Body of pancreas (tissue), 4 donors: ENCODE data around the gene KLK7. TPM values are rescaled to one million over a fixed set of nuclear protein-coding genes. Genes with fewer than 3 reads are reported as not detected.

Experiments
- ATAC-seq: fragments of 150-250 bp; one replicate; pipeline ENCODE4 v1.9.1; 2016
- DNase-seq, 4 donors: peaks; one replicate each; pipeline ENCODE4 v3.0.0-alpha.2; 2019
- H3K27ac ChIP-seq, 4 donors: fragments of 200-600 bp; sonication (generic); 1 replicate in 3 of 4; 2 replicates in 1 of 4; pipeline versions ENCODE4 v1.5.1 to v1.6.1; 2016 to 2019; ENCODE audit warnings: mild to moderate bottlenecking in 1 of 4, mixed read lengths in 1 of 4, moderate library complexity in 1 of 4
- H3K27me3 ChIP-seq, 2 donors: fragments of 200-600 bp; sonication (generic); one replicate each; pipeline ENCODE4 v1.6.0; 2016; ENCODE audit warnings: mild to moderate bottlenecking in 1 of 2
- H3K36me3 ChIP-seq, 2 donors: fragments of 200-600 bp; sonication (generic); replicated peaks in 1 of 2; 2 replicates each; pipeline ENCODE4 v1.5.1; 2016; ENCODE audit warnings: low read depth in 2 of 2; ENCODE audit not compliant: insufficient read depth in 1 of 2
- H3K4me1 ChIP-seq: fragments of 200-600 bp; sonication (generic); one replicate; pipeline ENCODE4 v1.6.0; 2016
- H3K4me3 ChIP-seq, 2 donors: fragments of 200-600 bp; sonication (generic); 1 replicate in 1 of 2; 2 replicates in 1 of 2; pipeline ENCODE4 v1.5.1; 2016 to 2019
- H3K9me3 ChIP-seq, 3 donors: fragments of 200-600 bp; sonication (generic); 1 replicate in 2 of 3; 2 replicates in 1 of 3; pipeline ENCODE4 v1.5.1; 2016
- POLR2A ChIP-seq, 3 donors: fragments of 450-650 bp; IDR thresholded peaks; one replicate each; pipeline ENCODE4 v1.6.1; 2016; ENCODE audit warnings: antibody characterized with exemption in 3 of 3, mild to moderate bottlenecking in 2 of 3
- WGBS, 2 donors: methylation state at CpG; one replicate each; pipeline ENCODE4 v1.1.5; 2017; 5-methylcytosine and 5-hydroxymethylcytosine counted together
- intact Hi-C: fragments of 100-400 bp; cut with DNase I; formaldehyde crosslinking; loops from one replicate; pipeline ENCODE4 v1.15.1; 2023
- total RNA-seq, 2 donors: library from RNA; depleted of rRNA; stranded (reverse); fragments of >200 nt; gene quantifications; one replicate each; pipeline ENCODE4 v1.1.0, GENCODE V29; 2016
- TF ChIP-seq, protein P1 (sequence below), 7 experiments: fragments of 450-650 bp in 4 of 7; fragments of 200-600 bp in 3 of 7; sonication (generic) in 3 of 7; IDR thresholded peaks; one replicate each; pipeline ENCODE4 v1.5.1; 2016 to 2019; ENCODE audit warnings: antibody characterized with exemption in 7 of 7

Gene KLK7
- total RNA-seq, 2 donors from 2014 or later, result 4.2 TPM; not detected in 1

GRCh38 chr19:51002542-51003311, 19.0 kb upstream of the KLK7 start:
- Histone ChIP-seq H3K4me3 (no peak overlapping the region), H3K4me1 (no peaks in the 10 kb centered on the region), H3K27ac (no peak overlapping the region), H3K9me3 (no peaks in the 10 kb centered on the region), H3K36me3 (no peaks in the 10 kb centered on the region), H3K27me3 (no peaks in the 10 kb centered on the region)
- intact Hi-C loops, result no loop called here
- DNase-seq (peak in 3 of 4 donors; percentile 16 to 59 (median 20)), ATAC-seq (peak; percentile 12)
- no peak for TF ChIP-seq POLR2A (IDR thresholded peaks at IDR 0.05)
- TF ChIP-seq, protein P1, sequence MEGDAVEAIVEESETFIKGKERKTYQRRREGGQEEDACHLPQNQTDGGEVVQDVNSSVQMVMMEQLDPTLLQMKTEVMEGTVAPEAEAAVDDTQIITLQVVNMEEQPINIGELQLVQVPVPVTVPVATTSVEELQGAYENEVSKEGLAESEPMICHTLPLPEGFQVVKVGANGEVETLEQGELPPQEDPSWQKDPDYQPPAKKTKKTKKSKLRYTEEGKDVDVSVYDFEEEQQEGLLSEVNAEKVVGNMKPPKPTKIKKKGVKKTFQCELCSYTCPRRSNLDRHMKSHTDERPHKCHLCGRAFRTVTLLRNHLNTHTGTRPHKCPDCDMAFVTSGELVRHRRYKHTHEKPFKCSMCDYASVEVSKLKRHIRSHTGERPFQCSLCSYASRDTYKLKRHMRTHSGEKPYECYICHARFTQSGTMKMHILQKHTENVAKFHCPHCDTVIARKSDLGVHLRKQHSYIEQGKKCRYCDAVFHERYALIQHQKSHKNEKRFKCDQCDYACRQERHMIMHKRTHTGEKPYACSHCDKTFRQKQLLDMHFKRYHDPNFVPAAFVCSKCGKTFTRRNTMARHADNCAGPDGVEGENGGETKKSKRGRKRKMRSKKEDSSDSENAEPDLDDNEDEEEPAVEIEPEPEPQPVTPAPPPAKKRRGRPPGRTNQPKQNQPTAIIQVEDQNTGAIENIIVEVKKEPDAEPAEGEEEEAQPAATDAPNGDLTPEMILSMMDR (IDR thresholded peaks at IDR 0.05), result no peak
- WGBS, 2 donors, result 61 to 71% methylated on average over 24 to 38 of the region's 42 CpGs

- Histone ChIP-seq H3K4me3 (no peak overlapping the region), H3K4me1 (no peaks in the 10 kb centered on the region), H3K27me3 (no peaks in the 10 kb centered on the region), H3K9me3 (no peaks in the 10 kb centered on the region), H3K27ac (no peak overlapping the region), H3K36me3 (no peaks in the 10 kb centered on the region)
- 37 to 48% methylated on average over 12 of the region's 12 CpGs for WGBS, 2 donors
- ATAC-seq, result no peak
- intact Hi-C loops, result no loop called here
- no peak for DNase-seq
- no peak for TF ChIP-seq POLR2A (IDR thresholded peaks at IDR 0.05)
- TF ChIP-seq, protein P1 (IDR thresholded peaks at IDR 0.05), result no peak
Measured at GRCh38 chr19:51002089-51002532, 18.4 kb upstream of the KLK7 start.

GRCh38 chr19:51001515-51001914, 17.8 kb upstream of the KLK7 start, which contains the start of gene KLK8:
Gene KLK8, minus strand, starts transcription at chr19:51001604. Its CDS starts 437 bp downstream, at chr19:51001167.
- H3K27ac ChIP-seq, result no peak within 1 kb of the TSS
- ATAC-seq (no peak), DNase-seq (no peak)
- H3K4me1 ChIP-seq, result no peaks in the 10 kb centered on the region
- intact Hi-C loops, result no loop called here
- no peak within 1 kb of the TSS for H3K4me3 ChIP-seq
- TF ChIP-seq, protein P1 (IDR thresholded peaks at IDR 0.05), result no peak
- no peak for TF ChIP-seq POLR2A (IDR thresholded peaks at IDR 0.05)
- H3K36me3 ChIP-seq, result no peaks in the 10 kb centered on the region
- WGBS, 2 donors, result 25 to 42% methylated on average over 6 to 7 of the region's 7 CpGs
- H3K27me3 ChIP-seq, result no peaks in the 10 kb centered on the region
- H3K9me3 ChIP-seq, result no peaks in the 10 kb centered on the region

DNA sequence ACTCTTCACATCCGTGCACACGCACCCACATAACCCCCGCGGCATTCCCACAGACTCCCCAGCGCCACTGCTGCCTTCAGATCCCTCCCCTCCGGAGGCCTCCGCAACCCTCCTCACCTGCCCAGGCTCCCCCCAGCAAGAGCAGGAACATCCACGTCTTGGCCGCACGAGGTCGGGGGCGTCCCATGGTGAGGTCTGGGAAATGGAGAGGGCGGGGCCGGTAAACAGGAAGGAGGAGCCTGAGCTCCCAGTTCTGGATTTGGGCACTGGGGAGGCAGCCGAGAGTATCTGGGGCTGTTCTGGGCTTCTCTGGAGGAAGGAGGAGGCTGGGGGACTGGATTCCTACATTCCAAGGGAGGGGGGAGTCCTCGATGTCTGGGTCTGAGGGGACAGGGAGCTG, 17.3 kb upstream of the KLK7 start:
- 14 to 18% methylated on average over 16 of the region's 16 CpGs for WGBS, 2 donors
- Histone ChIP-seq H3K36me3 (no peaks in the 10 kb centered on the region), H3K4me3 (no peak overlapping the region), H3K27me3 (no peaks in the 10 kb centered on the region), H3K4me1 (no peaks in the 10 kb centered on the region), H3K27ac (no peak overlapping the region), H3K9me3 (no peaks in the 10 kb centered on the region)
- DNase-seq, result no peak
- no peak for ATAC-seq
- TF ChIP-seq, protein P1 (IDR thresholded peaks at IDR 0.05), result no peak
- no peak for TF ChIP-seq POLR2A (IDR thresholded peaks at IDR 0.05)
- intact Hi-C loops, result no loop called here

DNA sequence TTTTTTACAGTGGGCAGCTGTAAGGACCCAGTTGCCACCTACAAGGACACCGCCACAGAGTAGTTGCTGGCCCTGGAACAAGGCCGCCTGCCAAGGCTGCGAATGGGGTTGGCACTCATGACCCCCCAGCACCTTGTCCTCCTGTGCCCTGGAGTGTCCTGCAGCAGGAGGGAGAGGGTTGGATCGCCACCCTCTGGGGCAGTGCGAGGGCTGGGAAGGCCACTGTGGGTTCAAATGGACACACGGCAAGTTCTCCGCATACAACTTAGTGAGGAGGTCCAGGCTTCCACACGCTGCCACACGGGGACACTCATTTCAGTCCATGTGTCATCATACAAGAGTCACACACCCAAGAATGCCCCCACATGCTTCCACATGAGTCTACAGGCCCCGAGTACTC, 16.7 kb upstream of the KLK7 start:
- Histone ChIP-seq H3K36me3 (no peaks in the 10 kb centered on the region), H3K4me3 (no peak overlapping the region), H3K4me1 (no peaks in the 10 kb centered on the region), H3K27me3 (no peaks in the 10 kb centered on the region), H3K9me3 (no peaks in the 10 kb centered on the region), H3K27ac (no peak overlapping the region)
- 70 to 72% methylated on average over 8 to 10 of the region's 10 CpGs for WGBS, 2 donors
- intact Hi-C loops, result no loop called here
- no peak for DNase-seq
- TF ChIP-seq, protein P1 (IDR thresholded peaks at IDR 0.05), result no peak
- no peak for TF ChIP-seq POLR2A (IDR thresholded peaks at IDR 0.05)
- no peak for ATAC-seq
